Left cardiac atrium (tissue), 4 donors: ENCODE data around the gene SF3A2. TPM values are rescaled to one million over a fixed set of nuclear protein-coding genes. Genes with fewer than 3 reads are reported as not detected.

Experiments
- ATAC-seq, 2 donors: fragments of 200-7000 bp; cut with Tn5 transposase; one replicate each; pipeline ENCODE4 v1.9.1; 2020; ENCODE audit warnings: mild to moderate bottlenecking in 2 of 2, moderate library complexity in 2 of 2
- DNase-seq: peaks from one replicate; pipeline ENCODE4 v3.0.0-alpha.2; 2020
- intact Hi-C, 2 donors: fragments of 100-400 bp; cut with DNase I; formaldehyde crosslinking; loops; one replicate each; pipeline versions ENCODE4 v1.14.1 to v1.15.1; 2022 to 2023
- total RNA-seq, 2 donors: library from RNA; stranded (reverse); fragmentation: NEBNext Ultra II Directional; extraction: Animal tissue kit (Norgen Biotek cat#: 25700); gene quantifications; one replicate each; pipeline ENCODE4 v1.2.1, GENCODE V29; 2021
- donor health status: DM: no; HTN: yes; CAD: no.
- donor health status: DM: no; HTN: yes; CAD: no; lungs with severe emphysema.
- donor health status: DM: yes; HTN: yes; CAD: no.
- donor health status: Dilated cardiomyopathy.

Gene SF3A2
- total RNA-seq, 2 donors from 2014 or later, result 28.8 to 34.4 TPM

GRCh38 chr19:2201473-2202148 lies 35.0 kb upstream of the SF3A2 start:
- intact Hi-C loops, result loop anchor here in 1 of 2 donors (10.0 kb wide), 1 partner anchor 47 kb away; the partner anchor contains the start of gene AP3D1

GRCh38 chr19:2202366-2202765 lies 34.3 kb upstream of the SF3A2 start:
- intact Hi-C loops, result loop anchor here in 1 of 2 donors (10.0 kb wide), 1 partner anchor 48 kb away; the partner anchor contains the start of gene AP3D1
- ATAC-seq (no peak), DNase-seq (no peak)

More at GRCh38 chr19:2201473-2202148, 35.0 kb upstream of the SF3A2 start:
- ATAC-seq (no peak), DNase-seq (no peak)

GRCh38 chr19:2207008-2207407 lies 29.6 kb upstream of the SF3A2 start:
- DNase-seq (no peak), ATAC-seq (no peak)
- intact Hi-C loops, result loop anchor here in 1 of 2 donors (10.0 kb wide), 1 partner anchor 52 kb away; the partner anchor contains the start of gene AP3D1

GRCh38 chr19:2207991-2208860 lies 28.4 kb upstream of the SF3A2 start:
- intact Hi-C loops, result loop anchor here in 1 of 2 donors (10.0 kb wide), 1 partner anchor 53 kb away; the partner anchor contains the start of gene AP3D1
- DNase-seq, result peak; percentile 85
- ATAC-seq, result peak; percentile 53 to 65

- peak; percentile 11 to 60 for ATAC-seq
- DNase-seq, result no peak
These were observed 27.6 kb upstream of the SF3A2 start for GRCh38 chr19:2208975-2209374.

GRCh38 chr19:2209408-2209807 lies 27.2 kb upstream of the SF3A2 start:
- ATAC-seq (no peak), DNase-seq (no peak)
- intact Hi-C loops, result loop anchor here in 1 of 2 donors (10.0 kb wide), 1 partner anchor 55 kb away; the partner anchor contains the start of gene AP3D1

More at GRCh38 chr19:2208975-2209374, 27.6 kb upstream of the SF3A2 start:
- intact Hi-C loops, result loop anchor here in 1 of 2 donors (10.0 kb wide), 1 partner anchor 54 kb away; the partner anchor contains the start of gene AP3D1

GRCh38 chr19:2210206-2210605 lies 26.4 kb upstream of the SF3A2 start:
- ATAC-seq, result no peak
- DNase-seq, result no peak
- intact Hi-C loops, result no loop called here

GRCh38 chr19:2210987-2211740 lies 25.5 kb upstream of the SF3A2 start:
- no peak for DNase-seq
- intact Hi-C loops, result no loop called here
- ATAC-seq, result no peak

GRCh38 chr19:2212861-2213711 lies 23.5 kb upstream of the SF3A2 start:
- intact Hi-C loops, result no loop called here
- ATAC-seq, result no peak

GRCh38 chr19:2213799-2214198 lies 22.8 kb upstream of the SF3A2 start:
- intact Hi-C loops, result no loop called here
- ATAC-seq (no peak), DNase-seq (no peak)

More at GRCh38 chr19:2212861-2213711, 23.5 kb upstream of the SF3A2 start:
- no peak for DNase-seq

GRCh38 chr19:2214251-2214650 lies 22.4 kb upstream of the SF3A2 start:
- intact Hi-C loops, result no loop called here

GRCh38 chr19:2215281-2215751 lies 21.3 kb upstream of the SF3A2 start:
- ATAC-seq, result no peak
- no peak for DNase-seq
- intact Hi-C loops, result no loop called here

More at GRCh38 chr19:2214251-2214650, 22.4 kb upstream of the SF3A2 start:
- ATAC-seq, result no peak
- no peak for DNase-seq

- DNase-seq (no peak), ATAC-seq (no peak)
- intact Hi-C loops, result no loop called here
These were observed 20.0 kb upstream of the SF3A2 start for GRCh38 chr19:2216361-2217225.

GRCh38 chr19:2217591-2217990 lies 19.0 kb upstream of the SF3A2 start:
- intact Hi-C loops, result no loop called here
- DNase-seq, result no peak
- no peak for ATAC-seq

- ATAC-seq, result no peak
- intact Hi-C loops, result no loop called here
- DNase-seq, result no peak
These were observed 16.9 kb upstream of the SF3A2 start for GRCh38 chr19:2219726-2220125.

- DNase-seq, result no peak
- intact Hi-C loops, result no loop called here
- ATAC-seq, result peak in 1 of 2 donors; percentile 67
These were observed 15.3 kb upstream of the SF3A2 start for GRCh38 chr19:2221250-2221831.

GRCh38 chr19:2221918-2222317 lies 14.7 kb upstream of the SF3A2 start:
- intact Hi-C loops, result no loop called here
- ATAC-seq, result no peak
- no peak for DNase-seq
